ENCODE results near the gene MIPOL1. TPM values are rescaled to one million over a fixed set of nuclear protein-coding genes. Genes with fewer than 3 reads are reported as not detected.
A peak's percentile ranks its signal among the peaks of the same experiment; 100 is the strongest.

The MIPOL1 gene
- total and polyA plus RNA-seq, 9 of the 15 experiments (the other 6 are each of a cell fraction or from before 2014, with no cell fraction given), result 6.7 to 21.9 (median 12.4) TPM

DNA sequence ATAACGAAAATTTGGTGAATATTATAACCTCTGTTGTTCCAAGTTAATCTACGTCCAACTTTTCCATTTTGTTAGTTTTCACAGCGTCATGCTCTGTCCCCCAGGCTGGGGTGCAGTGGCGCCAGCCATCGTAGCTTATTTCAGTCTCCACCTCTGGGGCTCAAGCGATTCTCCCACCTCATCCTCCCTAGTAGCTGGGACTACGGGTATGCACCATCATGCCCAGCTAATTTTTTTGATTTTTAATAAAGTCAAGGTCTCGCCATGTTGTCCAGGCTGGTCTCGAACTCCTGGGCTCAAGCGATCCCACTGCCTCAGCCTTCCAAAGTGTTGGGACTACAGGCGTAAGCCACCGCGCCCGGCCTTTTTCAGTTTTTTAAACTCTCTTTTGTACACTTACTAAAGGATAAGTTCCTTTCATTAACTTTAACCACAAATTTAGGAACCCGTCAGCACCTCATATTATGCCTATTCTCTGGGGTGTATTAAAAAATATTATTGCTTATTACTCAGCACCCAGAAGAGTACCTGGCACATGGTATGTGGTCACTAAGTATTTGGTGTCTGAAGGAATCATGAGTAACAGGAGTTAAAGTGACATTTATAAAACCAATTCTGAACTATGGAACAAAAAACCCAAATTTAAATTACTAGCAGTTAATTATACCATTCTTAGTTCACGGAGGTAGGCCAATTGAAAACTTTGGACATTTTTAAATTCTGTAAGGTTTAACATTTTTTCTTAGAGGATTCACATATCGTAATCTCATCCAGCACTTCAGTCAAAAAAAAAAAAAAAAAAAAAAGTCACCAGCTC lies 925 bp upstream of the MIPOL1 start:
- BruUV-seq (replicated peaks), result no TSS peak
- ChIA-PET CTCF (ENCODE audit: low intra/inter-chr PET ratio) (interaction anchor here (0.7 kb wide), 1 partner anchor 42 kb away, joined by 4 read pairs; no protein-coding TSS in a partner anchor), POLR2A (interaction anchor here (0.6 to 1.5 kb wide), 12 partner anchors 9 to 842 kb away, joined by 3 to 10 read pairs (median 3); partner anchors contain the start of genes FOXA1 and SLC25A21)
- Histone ChIP-seq H4K20me1 (replicated peaks; ENCODE audit: control insufficient read depth, insufficient read depth, low read length) (no peaks in the 10 kb centered on the region), H3K4me2 (ENCODE audit: insufficient read depth, low read length) (peak overlapping the region; percentile 92), H2AFZ (ENCODE audit: low read depth, low read length) (peak overlapping the region; percentile 88), H3K9ac (ENCODE audit: insufficient read depth in 1 of 2, low read depth in 2 of 2, low read length in 2 of 2) (peak overlapping the region; percentile 93 to 96; a peak in 3 of 4 replicates), H3K9me3 (replicated peaks; ENCODE audit: control insufficient read depth, insufficient read depth, low read depth, low read length) (no peaks in the 10 kb centered on the region), H3K27ac (ENCODE audit: extremely low read depth, low read depth, low read length) (peak overlapping the region; percentile 96), H3K27me3 (ENCODE audit: control insufficient read depth in 2 of 2, insufficient read depth in 2 of 2, low read length in 2 of 2) (no peaks in the 10 kb centered on the region), H3K4me3 (peak overlapping the region; percentile 50), H3K4me1 (replicated peaks in 1 of 2; ENCODE audit: control insufficient read depth in 2 of 2, insufficient read depth in 2 of 2, low read length in 2 of 2) (peaks cover 5 to 8% of the 10 kb centered on the region in 2 experiments; a peak in 4 of 5 replicates), H3K79me2 (ENCODE audit: control insufficient read depth, insufficient read depth, low read length) (peaks cover 47% of the 10 kb centered on the region), H3K9me1 (ENCODE audit: control insufficient read depth, insufficient read depth, low read length) (no peaks in the 10 kb centered on the region), H3K36me3 (ENCODE audit: control insufficient read depth, insufficient read depth, low read length) (no peaks in the 10 kb centered on the region)
- WGBS (ENCODE audit: insufficient coverage, low coverage, missing lambda C conversion rate), result 4% methylated on average over 16 of the region's 17 CpGs
- intact Hi-C loops (cut with micrococcal nuclease), result loop anchor here (1.0 to 10.0 kb wide), 4 partner anchors 25 to 222 kb away; partner anchors contain the start of gene SLC25A21
- in situ Hi-C loops (cut with MboI), result no loop called here
- peak; percentile 58 for ATAC-seq
- peak; percentile 69 for FAIRE-seq
- DNase-seq (ENCODE audit: extremely low read depth in 1 of 4, low spot score in 3 of 4), result peak in 1 of 4 experiments; percentile 53
- TF ChIP-seq PYGO2 (tag; IDR thresholded peaks at IDR 0.05) (no peak), ZNF584 (CRISPR knock-in tag; IDR thresholded peaks at IDR 0.05; ENCODE audit: low read depth) (no peak), ELF1 (tag; IDR thresholded peaks at IDR 0.05) (no peak), TAF9B (IDR thresholded peaks at IDR 0.05; ENCODE audit: partially characterized antibody) (no peak), PCBP2 (IDR thresholded peaks at IDR 0.05; ENCODE audit: low read depth, low read length, poor library complexity, severe bottlenecking) (no peak), NUFIP1 (IDR thresholded peaks at IDR 0.05; ENCODE audit: partially characterized antibody) (no peak), PHTF2 (CRISPR knock-in tag; IDR thresholded peaks at IDR 0.05) (no peak), NFRKB (IDR thresholded peaks at IDR 0.05; ENCODE audit: low read depth) (peak; percentile 68), TSHZ1 (CRISPR knock-in tag; IDR thresholded peaks at IDR 0.05) (no peak), THAP7 (CRISPR knock-in tag; IDR thresholded peaks at IDR 0.05) (no peak), NCOA4 (IDR thresholded peaks at IDR 0.05; ENCODE audit: partially characterized antibody) (no peak), FOXJ3 (CRISPR knock-in tag; IDR thresholded peaks at IDR 0.05) (no peak)
- TF ChIP-seq, protein P1, sequence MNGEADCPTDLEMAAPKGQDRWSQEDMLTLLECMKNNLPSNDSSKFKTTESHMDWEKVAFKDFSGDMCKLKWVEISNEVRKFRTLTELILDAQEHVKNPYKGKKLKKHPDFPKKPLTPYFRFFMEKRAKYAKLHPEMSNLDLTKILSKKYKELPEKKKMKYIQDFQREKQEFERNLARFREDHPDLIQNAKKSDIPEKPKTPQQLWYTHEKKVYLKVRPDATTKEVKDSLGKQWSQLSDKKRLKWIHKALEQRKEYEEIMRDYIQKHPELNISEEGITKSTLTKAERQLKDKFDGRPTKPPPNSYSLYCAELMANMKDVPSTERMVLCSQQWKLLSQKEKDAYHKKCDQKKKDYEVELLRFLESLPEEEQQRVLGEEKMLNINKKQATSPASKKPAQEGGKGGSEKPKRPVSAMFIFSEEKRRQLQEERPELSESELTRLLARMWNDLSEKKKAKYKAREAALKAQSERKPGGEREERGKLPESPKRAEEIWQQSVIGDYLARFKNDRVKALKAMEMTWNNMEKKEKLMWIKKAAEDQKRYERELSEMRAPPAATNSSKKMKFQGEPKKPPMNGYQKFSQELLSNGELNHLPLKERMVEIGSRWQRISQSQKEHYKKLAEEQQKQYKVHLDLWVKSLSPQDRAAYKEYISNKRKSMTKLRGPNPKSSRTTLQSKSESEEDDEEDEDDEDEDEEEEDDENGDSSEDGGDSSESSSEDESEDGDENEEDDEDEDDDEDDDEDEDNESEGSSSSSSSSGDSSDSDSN (IDR thresholded peaks at IDR 0.05; ENCODE audit: borderline replicate concordance in 1 of 2, low read depth in 2 of 2, low read length in 2 of 2), result no peak
- TF ChIP-seq, protein P2, sequence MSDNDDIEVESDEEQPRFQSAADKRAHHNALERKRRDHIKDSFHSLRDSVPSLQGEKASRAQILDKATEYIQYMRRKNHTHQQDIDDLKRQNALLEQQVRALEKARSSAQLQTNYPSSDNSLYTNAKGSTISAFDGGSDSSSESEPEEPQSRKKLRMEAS (CRISPR knock-in tag; IDR thresholded peaks at IDR 0.05), result no peak

Measured in K562 (cell line).